HG02970 (cell line): ENCODE results near the gene AARS2.
"Not testable (repeated sequence)": the region's sequence is repeated elsewhere in the genome, so short reads cannot be mapped to it uniquely, and the experiment has no call there.

ENCODE experiments used
- ATAC-seq: cut with Tn5 transposase; IDR thresholded peaks from one replicate; pipeline ENCODE4 v1.9.1; 2021; ENCODE audit warnings: mild to moderate bottlenecking, moderate library complexity, moderate number of reproducible peaks; ENCODE audit not compliant: unreplicated experiment, low FRiP score

Gene AARS2

GRCh38 chr6:44312901-44313788 is at the start of gene AARS2:
Gene AARS2 (minus strand): TSS chr6:44313347. CDS start chr6:44313323, 24 bp downstream.
- ATAC-seq, result peak; percentile 85

DNA sequence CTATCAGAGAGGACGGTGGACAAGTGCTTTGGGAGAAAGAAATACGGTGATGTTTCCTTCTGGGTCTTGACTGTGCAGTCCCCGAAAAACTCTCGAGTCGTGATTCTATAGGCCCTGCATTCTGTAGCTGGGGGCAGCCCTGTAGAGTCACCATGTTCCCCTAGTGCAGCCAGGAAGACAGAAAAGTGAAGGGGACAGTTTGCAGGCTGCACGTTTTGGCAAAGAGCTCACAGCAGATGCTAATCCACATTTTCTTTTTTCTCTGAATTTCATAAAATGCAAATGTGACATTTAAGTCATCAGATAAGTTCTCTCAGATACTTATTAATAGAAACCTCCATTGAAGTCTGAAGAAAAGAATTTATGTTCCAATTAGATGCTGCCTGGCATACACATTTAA is 48.8 kb upstream of the AARS2 start:
- ATAC-seq, result no peak

- ATAC-seq, result no peak
These were observed 46.8 kb upstream of the AARS2 start for GRCh38 chr6:44359973-44360372.

DNA sequence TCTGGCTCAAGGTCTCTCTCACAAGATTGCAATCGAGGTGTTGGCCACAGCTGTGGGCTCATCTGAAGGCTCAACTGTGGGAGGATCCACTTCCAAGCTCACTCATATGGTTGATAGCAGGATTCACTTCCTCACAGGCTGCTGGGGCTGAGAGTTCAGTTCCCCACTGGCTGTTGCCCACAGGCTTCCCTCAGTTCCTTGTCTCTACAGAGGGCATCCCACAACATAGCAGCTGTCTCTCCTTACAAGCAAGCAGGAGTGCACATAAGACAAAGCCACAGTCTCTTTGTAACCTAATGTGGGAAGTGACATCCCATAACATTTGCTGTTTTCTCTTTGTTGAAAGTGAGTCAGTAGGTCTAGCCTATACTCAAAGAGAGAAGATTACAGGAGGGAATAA is 43.3 kb upstream of the AARS2 start:
- no peak for ATAC-seq

GRCh38 chr6:44355640-44356039 is 42.5 kb upstream of the AARS2 start:
- ATAC-seq, result no peak

GRCh38 chr6:44353336-44353735 is 40.2 kb upstream of the AARS2 start:
- ATAC-seq, result no peak

DNA sequence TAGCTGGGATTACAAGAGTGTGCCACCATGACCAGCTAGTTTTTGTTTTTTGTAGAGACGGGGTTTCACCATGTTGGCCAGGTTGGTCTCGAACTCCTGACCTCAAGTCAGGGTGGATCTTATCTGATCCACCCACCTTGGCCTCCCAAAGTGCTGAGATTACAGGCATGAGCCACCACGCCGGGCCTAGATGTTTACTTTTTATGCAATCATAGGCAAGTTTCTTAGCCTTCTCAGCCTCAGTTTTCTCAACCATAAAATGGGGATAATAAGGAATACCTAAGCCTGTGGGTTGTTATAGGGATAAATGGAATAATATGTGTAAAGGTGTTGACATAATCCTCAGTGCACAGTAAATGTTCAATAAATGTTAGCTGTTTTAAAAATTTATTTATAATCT is 39.1 kb upstream of the AARS2 start:
- ATAC-seq, result no peak

DNA sequence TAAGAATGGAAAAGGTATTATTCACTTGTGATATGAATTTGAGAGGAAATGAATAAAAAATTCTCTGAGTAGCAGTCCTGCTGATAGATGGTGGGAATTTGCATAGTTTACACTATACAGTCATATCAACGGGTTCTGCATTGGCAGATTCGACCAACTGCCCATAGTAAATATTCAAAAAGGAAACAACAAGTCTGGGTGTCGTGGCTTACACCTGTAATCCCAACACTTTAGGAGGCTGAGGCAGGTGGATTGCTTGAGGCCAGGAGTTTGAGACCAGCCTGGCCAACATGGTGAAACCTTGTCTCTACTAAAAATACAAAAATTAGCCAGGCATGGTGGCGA is 37.5 kb upstream of the AARS2 start:
- not testable (repeated sequence) for ATAC-seq

- no peak for ATAC-seq
These were observed 36.9 kb upstream of the AARS2 start for GRCh38 chr6:44349904-44350649.

GRCh38 chr6:44346818-44347217 is 33.7 kb upstream of the AARS2 start:
- not testable (repeated sequence) for ATAC-seq

GRCh38 chr6:44342489-44342888 is 29.3 kb upstream of the AARS2 start, which contains the start of gene SPATS1:
Gene SPATS1 (plus strand): TSS chr6:44342650. CDS start chr6:44343096, 446 bp downstream.
- no peak for ATAC-seq

DNA sequence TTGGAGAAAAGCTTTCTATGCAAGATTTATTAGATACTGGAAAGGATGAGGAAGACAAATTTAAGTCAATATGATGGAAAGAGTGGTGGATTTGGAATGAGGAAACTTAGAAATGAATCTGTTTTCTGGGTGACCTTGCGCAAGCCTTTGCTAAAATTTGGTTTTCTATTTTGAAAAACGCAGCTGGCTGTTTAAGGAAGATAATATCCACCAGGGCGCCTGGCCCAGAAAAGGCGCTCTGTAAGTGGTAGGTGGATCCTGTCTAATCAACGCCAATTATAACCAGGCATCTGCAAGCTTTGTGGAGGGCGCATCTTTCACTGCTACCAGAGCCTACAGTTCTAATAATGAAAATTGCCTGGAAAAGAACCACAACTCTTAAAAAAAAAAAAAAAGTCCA is 28.9 kb upstream of the AARS2 start:
- no peak for ATAC-seq

- no peak for ATAC-seq
These were observed 28.1 kb upstream of the AARS2 start for GRCh38 chr6:44341095-44341890.

DNA sequence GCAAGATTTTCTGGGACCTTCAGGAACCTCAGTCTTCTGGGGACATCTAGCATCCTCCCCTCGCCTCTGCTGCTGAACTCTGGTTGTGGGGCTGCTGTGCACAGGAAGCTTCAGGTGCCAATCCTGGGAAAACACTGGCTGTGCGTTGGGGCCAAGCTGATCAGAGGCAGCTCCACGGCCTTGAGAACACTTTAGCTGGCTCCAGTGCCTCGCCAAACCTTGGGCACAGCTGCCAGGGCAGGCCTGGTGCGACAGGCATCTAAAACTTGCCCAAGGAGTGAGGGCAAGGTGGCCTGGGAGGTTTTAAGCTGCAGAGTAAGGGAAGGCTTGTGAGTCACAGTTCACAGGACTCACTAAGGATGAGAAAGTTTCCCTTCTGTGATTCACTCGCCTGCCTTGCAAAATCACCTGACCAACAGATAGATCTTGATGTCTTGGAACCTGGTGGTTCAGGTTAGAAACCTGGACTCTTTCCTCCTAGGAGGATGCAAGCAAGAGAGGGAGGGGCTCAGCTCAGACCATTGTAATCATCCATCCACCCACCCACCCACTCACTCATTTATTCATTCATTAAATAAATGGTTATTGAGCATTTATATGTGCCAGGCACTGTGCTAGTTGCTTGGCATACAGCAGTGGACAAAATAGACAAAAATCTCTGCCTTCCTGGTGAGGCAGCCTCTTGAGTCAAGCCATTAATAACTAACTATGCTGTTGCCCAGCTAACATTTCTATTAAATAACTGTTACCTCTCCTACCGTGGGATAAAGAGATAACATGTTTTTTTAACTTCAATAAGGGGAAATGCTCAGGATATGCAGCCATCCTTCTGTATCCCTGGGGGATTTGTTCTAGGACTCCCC is 26.8 kb upstream of the AARS2 start:
- no peak for ATAC-seq

- ATAC-seq, result no peak
These were observed 26.2 kb upstream of the AARS2 start for GRCh38 chr6:44339301-44339700.

DNA sequence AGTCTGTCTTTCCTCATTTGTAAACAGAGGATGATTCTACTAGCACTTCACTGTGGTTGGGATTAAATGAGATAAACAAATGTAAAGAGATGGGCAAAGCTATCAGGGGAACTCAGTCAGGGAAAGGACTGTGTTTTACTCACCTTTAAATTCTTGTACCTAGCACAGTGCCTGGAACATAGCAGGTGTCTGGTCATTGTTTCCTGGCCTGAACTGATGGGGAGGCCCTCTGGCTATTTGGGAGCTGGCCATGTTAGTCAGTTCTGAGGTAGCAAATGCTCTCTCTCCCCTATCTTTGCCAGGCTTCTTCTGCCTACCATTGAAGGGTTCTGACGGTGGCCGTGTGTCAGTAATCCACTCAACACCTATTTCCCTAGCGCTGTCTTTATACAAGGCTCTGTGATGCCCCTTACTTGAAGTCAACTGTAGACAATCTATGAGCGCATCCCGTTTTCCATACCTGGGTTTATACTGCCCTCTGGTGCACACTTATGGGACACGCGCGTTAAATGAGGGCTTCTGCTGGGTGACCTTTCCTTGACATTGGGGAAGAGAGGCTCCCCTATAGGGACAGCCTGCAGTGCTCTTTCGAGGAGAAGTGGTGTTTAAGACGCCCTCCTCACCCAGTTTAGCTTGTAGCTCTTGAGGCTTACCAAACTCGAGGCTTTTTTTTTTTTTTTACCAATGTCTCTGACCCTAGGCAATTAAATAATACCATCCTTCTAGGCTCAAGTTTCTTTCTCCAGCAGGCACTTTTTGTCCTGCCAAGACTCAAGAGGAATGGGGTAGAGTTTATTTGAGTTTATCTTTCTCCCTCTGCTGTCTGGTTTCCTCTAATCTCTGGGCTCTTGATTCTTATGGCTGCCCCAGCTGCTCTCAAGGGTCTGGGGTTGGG is 25.3 kb upstream of the AARS2 start:
- ATAC-seq, result no peak

GRCh38 chr6:44335631-44336030 is 22.5 kb upstream of the AARS2 start:
- no peak for ATAC-seq

DNA sequence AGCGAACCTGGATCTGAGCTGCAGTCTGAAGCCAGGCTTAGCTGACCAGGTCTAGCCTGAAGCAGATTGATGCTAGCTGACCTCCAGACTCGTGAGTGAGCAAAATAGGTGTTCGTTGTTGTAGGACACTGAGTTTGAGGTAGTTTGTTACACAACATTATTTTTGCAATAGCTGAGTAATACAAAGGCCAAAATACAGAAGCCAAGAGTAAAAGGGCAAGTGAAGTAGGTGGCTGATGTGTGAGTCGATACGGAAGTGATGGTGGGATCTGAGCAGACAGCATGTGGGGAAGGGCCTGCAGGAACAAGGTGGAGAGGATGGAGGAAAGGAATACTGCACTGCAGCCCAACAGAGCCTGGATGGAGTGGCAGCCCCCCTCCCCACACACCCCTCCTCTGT is 20.8 kb upstream of the AARS2 start:
- no peak for ATAC-seq
